ENCODE results near the gene IFITM5.

- TF ChIP-seq, protein P1, sequence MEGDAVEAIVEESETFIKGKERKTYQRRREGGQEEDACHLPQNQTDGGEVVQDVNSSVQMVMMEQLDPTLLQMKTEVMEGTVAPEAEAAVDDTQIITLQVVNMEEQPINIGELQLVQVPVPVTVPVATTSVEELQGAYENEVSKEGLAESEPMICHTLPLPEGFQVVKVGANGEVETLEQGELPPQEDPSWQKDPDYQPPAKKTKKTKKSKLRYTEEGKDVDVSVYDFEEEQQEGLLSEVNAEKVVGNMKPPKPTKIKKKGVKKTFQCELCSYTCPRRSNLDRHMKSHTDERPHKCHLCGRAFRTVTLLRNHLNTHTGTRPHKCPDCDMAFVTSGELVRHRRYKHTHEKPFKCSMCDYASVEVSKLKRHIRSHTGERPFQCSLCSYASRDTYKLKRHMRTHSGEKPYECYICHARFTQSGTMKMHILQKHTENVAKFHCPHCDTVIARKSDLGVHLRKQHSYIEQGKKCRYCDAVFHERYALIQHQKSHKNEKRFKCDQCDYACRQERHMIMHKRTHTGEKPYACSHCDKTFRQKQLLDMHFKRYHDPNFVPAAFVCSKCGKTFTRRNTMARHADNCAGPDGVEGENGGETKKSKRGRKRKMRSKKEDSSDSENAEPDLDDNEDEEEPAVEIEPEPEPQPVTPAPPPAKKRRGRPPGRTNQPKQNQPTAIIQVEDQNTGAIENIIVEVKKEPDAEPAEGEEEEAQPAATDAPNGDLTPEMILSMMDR (IDR thresholded peaks at IDR 0.05): no peak
- no peak for TF ChIP-seq POLR2A (IDR thresholded peaks at IDR 0.05)
- no peak for TF ChIP-seq POLR2AphosphoS5 (IDR thresholded peaks at IDR 0.05)
Observed at GRCh38 chr11:271319-271715, 28.0 kb downstream of the IFITM5 start.

Data from prostate gland (tissue), 2 donors.